D341Med (cell line): ENCODE measurements around the gene COL23A1.
"Not testable (repeated sequence)": the region's sequence is repeated elsewhere in the genome, so short reads cannot be mapped to it uniquely, and the experiment has no call there.

ENCODE experiments used
- DNase-seq: peaks from one replicate; pipeline ENCODE4 v3.0.0; 2012; ENCODE audit warnings: low spot score

Gene COL23A1

GRCh38 chr5:178320281-178320855 is 269.8 kb downstream of the COL23A1 start:
- no peak for DNase-seq

GRCh38 chr5:178319541-178320041 is 270.6 kb downstream of the COL23A1 start:
- no peak for DNase-seq

GRCh38 chr5:178318893-178319292 is 271.3 kb downstream of the COL23A1 start:
- DNase-seq: no peak

- DNase-seq: no peak
Measured at GRCh38 chr5:178318382-178318781, 271.8 kb downstream of the COL23A1 start.

GRCh38 chr5:178317727-178318126 is 272.5 kb downstream of the COL23A1 start:
- DNase-seq: not testable (repeated sequence)

- peak; percentile 58 for DNase-seq
Measured at GRCh38 chr5:178314961-178315820, 275.0 kb downstream of the COL23A1 start.

GRCh38 chr5:178314061-178314660 is 276.0 kb downstream of the COL23A1 start:
- no peak for DNase-seq

- no peak for DNase-seq
Measured at GRCh38 chr5:178313316-178313715, 276.9 kb downstream of the COL23A1 start.

- DNase-seq: no peak
Measured at GRCh38 chr5:178312880-178313282, 277.3 kb downstream of the COL23A1 start.

GRCh38 chr5:178310130-178310865 is 279.9 kb downstream of the COL23A1 start:
- no peak for DNase-seq

GRCh38 chr5:178309271-178310013 is 280.8 kb downstream of the COL23A1 start:
- no peak for DNase-seq

GRCh38 chr5:178308541-178309092 is 281.6 kb downstream of the COL23A1 start:
- no peak for DNase-seq

GRCh38 chr5:178307267-178308045 is 282.7 kb downstream of the COL23A1 start:
- DNase-seq: no peak

GRCh38 chr5:178306430-178307225 is 283.6 kb downstream of the COL23A1 start:
- no peak for DNase-seq

GRCh38 chr5:178305801-178306200 is 284.4 kb downstream of the COL23A1 start:
- no peak for DNase-seq

GRCh38 chr5:178304761-178305645 is 285.2 kb downstream of the COL23A1 start:
- DNase-seq: no peak

- no peak for DNase-seq
Measured at GRCh38 chr5:178304016-178304415, 286.2 kb downstream of the COL23A1 start.

- DNase-seq: not testable (repeated sequence)
Measured at GRCh38 chr5:178302321-178302720, 287.9 kb downstream of the COL23A1 start.
